ENCODE data around the gene ZFR2.

DNA sequence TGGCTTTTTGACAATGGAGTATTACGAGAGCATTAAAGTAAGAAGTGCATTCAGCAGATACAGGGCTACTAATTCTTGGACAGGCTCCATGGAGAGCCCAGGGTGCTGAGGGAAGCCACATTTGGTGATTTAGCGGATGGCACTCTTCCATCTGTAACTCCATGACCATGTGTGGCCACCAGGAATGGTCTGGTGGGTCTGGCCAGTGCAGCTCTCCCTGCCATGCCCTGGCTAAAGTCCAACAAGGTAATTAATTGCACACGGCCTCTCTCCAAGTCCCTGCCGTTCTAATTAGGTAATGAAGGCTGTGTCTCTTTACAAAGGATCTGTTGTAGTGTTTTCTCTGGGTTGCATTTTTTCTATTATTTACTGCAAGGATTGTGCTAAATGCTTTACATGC, 4.3 kb upstream of the ZFR2 start:
- TF ChIP-seq, protein P1, sequence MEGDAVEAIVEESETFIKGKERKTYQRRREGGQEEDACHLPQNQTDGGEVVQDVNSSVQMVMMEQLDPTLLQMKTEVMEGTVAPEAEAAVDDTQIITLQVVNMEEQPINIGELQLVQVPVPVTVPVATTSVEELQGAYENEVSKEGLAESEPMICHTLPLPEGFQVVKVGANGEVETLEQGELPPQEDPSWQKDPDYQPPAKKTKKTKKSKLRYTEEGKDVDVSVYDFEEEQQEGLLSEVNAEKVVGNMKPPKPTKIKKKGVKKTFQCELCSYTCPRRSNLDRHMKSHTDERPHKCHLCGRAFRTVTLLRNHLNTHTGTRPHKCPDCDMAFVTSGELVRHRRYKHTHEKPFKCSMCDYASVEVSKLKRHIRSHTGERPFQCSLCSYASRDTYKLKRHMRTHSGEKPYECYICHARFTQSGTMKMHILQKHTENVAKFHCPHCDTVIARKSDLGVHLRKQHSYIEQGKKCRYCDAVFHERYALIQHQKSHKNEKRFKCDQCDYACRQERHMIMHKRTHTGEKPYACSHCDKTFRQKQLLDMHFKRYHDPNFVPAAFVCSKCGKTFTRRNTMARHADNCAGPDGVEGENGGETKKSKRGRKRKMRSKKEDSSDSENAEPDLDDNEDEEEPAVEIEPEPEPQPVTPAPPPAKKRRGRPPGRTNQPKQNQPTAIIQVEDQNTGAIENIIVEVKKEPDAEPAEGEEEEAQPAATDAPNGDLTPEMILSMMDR (IDR thresholded peaks at IDR 0.05; ENCODE audit: low read length), result no peak
- no peak for TF ChIP-seq EZH2 (IDR thresholded peaks at IDR 0.05; ENCODE audit: borderline replicate concordance, low read length)

Data from OCI-LY1 (cell line).